ENCODE results near the gene TUT7. TPM values are rescaled to one million over a fixed set of nuclear protein-coding genes. Genes with fewer than 3 reads are reported as not detected.

The TUT7 gene
- total RNA-seq, 1 experiment from 2014 or later: 12.5 TPM

GRCh38 chr9:86277072-86277471, 77.1 kb downstream of the TUT7 start:
- POLR2A ChIA-PET: interaction anchor here (0.6 kb wide), 1 partner anchor 297 kb away, joined by 4 read pairs; no protein-coding TSS in a partner anchor
- no peak for DNase-seq (ENCODE audit: low read depth, low spot score)
- CTCF ChIA-PET: interaction anchor here (0.5 kb wide), 1 partner anchor 18 kb away, joined by 4 read pairs; no protein-coding TSS in a partner anchor
- peaks cover 4% of the 10 kb centered on the region; the same call in 1 of the 2 replicates for H3K4me1 ChIP-seq (ENCODE audit: control insufficient read depth, insufficient read depth, low read length)
- no peaks in the 10 kb centered on the region for H3K9me3 ChIP-seq (ENCODE audit: control insufficient read depth, insufficient read depth, low read depth, low read length)
- peaks cover 6% of the 10 kb centered on the region for H3K36me3 ChIP-seq (ENCODE audit: control insufficient read depth, insufficient read depth, low read length)
- H3K27me3 ChIP-seq (ENCODE audit: control insufficient read depth, insufficient read depth, low read length): no peaks in the 10 kb centered on the region
- in situ Hi-C loops (cut with HindIII; ENCODE audit: low pct_unique_long_range_greater_than_20kb, low sequenced_read_pairs): no loop called here
- no TSS peak for BruUV-seq (replicated peaks)
- no peak for TF ChIP-seq POLR2AphosphoS5 (IDR thresholded peaks at IDR 0.05; ENCODE audit: low read depth, low read length)
- TF ChIP-seq SIN3A (IDR thresholded peaks at IDR 0.05; ENCODE audit: borderline replicate concordance, insufficient read depth, low read depth, low read length): no peak
- no peak for TF ChIP-seq REST (IDR thresholded peaks at IDR 0.05; ENCODE audit: insufficient read depth in 1 of 2, low read depth in 2 of 2, low read length in 1 of 2)
- TF ChIP-seq CTCF (IDR thresholded peaks at IDR 0.05): no peak
- TF ChIP-seq TCF7L2 (IDR thresholded peaks at IDR 0.05; ENCODE audit: low read depth, low read length): no peak
- no peak overlapping the region for H3K4me3 ChIP-seq (ENCODE audit: low read depth in 2 of 2, low read length in 2 of 2)
- intact Hi-C loops (cut with micrococcal nuclease; ENCODE audit: unreplicated experiment): no loop called here
- no peak overlapping the region for H3K27ac ChIP-seq (ENCODE audit: low read length)
- no peak for ATAC-seq

GRCh38 chr9:86275962-86276361, 78.2 kb downstream of the TUT7 start:
- Histone ChIP-seq H3K27ac (ENCODE audit: low read length) (no peak overlapping the region), H3K4me3 (ENCODE audit: low read depth in 2 of 2, low read length in 2 of 2) (no peak overlapping the region), H3K27me3 (ENCODE audit: control insufficient read depth, insufficient read depth, low read length) (no peaks in the 10 kb centered on the region), H3K9me3 (ENCODE audit: control insufficient read depth, insufficient read depth, low read depth, low read length) (no peaks in the 10 kb centered on the region), H3K36me3 (ENCODE audit: control insufficient read depth, insufficient read depth, low read length) (peaks cover 9% of the 10 kb centered on the region), H3K4me1 (ENCODE audit: control insufficient read depth, insufficient read depth, low read length) (peaks cover under 1% of the 10 kb centered on the region; the same call in 1 of the 2 replicates)
- BruUV-seq (replicated peaks): no TSS peak
- in situ Hi-C loops (cut with HindIII; ENCODE audit: low pct_unique_long_range_greater_than_20kb, low sequenced_read_pairs) (no loop called here), intact Hi-C loops (cut with micrococcal nuclease; ENCODE audit: unreplicated experiment) (no loop called here)
- POLR2A ChIA-PET: interaction anchor here (0.6 kb wide), 2 partner anchors 73 to 479 kb away, joined by 3 to 11 read pairs; no protein-coding TSS in a partner anchor
- no peak for TF ChIP-seq POLR2AphosphoS5 (IDR thresholded peaks at IDR 0.05; ENCODE audit: low read depth, low read length)
- TF ChIP-seq CTCF (IDR thresholded peaks at IDR 0.05): peak; percentile 20; the same call in 1 of the 2 replicates
- no peak for TF ChIP-seq REST (IDR thresholded peaks at IDR 0.05; ENCODE audit: insufficient read depth in 1 of 2, low read depth in 2 of 2, low read length in 1 of 2)
- ATAC-seq (no peak), DNase-seq (ENCODE audit: low read depth, low spot score) (no peak)
- CTCF ChIA-PET: no interaction called here
